Gastrocnemius medialis (tissue), 4 donors: ENCODE data around the gene MAGEA6. TPM values are rescaled to one million over a fixed set of nuclear protein-coding genes. Genes with fewer than 3 reads are reported as not detected.
"Not testable (repeated sequence)": the region's sequence is repeated elsewhere in the genome, so short reads cannot be mapped to it uniquely, and the experiment has no call there.

Source experiments
- ATAC-seq, 2 donors: fragments of 150-250 bp; one replicate each; pipeline ENCODE4 v1.9.1; 2016
- DNase-seq, 2 donors: peaks; one replicate each; pipeline ENCODE4 v3.0.0-alpha.2; 2019
- H3K27ac ChIP-seq, 4 donors: fragments of 200-600 bp; sonication (generic); 1 replicate in 1 of 4; 2 replicates in 3 of 4; pipeline ENCODE4 v1.5.1; 2016 to 2018; ENCODE audit warnings: mild to moderate bottlenecking in 2 of 4, moderate library complexity in 1 of 4
- H3K27me3 ChIP-seq, 3 donors: fragments of 200-600 bp; sonication (generic) in 2 of 3; 1 replicate in 1 of 3; 2 replicates in 2 of 3; pipeline versions ENCODE4 v1.5.1 to v1.6.0; 2016 to 2019; ENCODE audit warnings: mild to moderate bottlenecking in 1 of 3, moderate library complexity in 1 of 3
- H3K36me3 ChIP-seq, 2 donors: fragments of 200-600 bp; sonication (generic) in 1 of 2; one replicate each; pipeline ENCODE4 v1.5.1; 2017 to 2018
- H3K4me1 ChIP-seq, 2 donors: fragments of 200-600 bp; sonication (generic) in 1 of 2; one replicate each; pipeline ENCODE4 v1.5.1; 2016 to 2017; ENCODE audit warnings: mild to moderate bottlenecking in 2 of 2
- H3K4me3 ChIP-seq, 4 donors: fragments of 200-600 bp; sonication (generic) in 3 of 4; 1 replicate in 1 of 4; 2 replicates in 3 of 4; pipeline ENCODE4 v1.5.1; 2016 to 2019; ENCODE audit warnings: mild to moderate bottlenecking in 2 of 4
- H3K9me3 ChIP-seq, 3 donors: fragments of 200-600 bp; sonication (generic) in 2 of 3; 1 replicate in 1 of 3; 2 replicates in 2 of 3; pipeline ENCODE4 v1.5.1; 2016 to 2019
- CTCF ChIP-seq, 5 experiments: fragments of 450-650 bp in 3 of 5; fragments of 200-600 bp in 2 of 5; sonication (generic) in 2 of 5; IDR thresholded peaks in 4 of 5; conservative IDR thresholded peaks in 1 of 5; 1 replicate in 4 of 5; 2 replicates in 1 of 5; pipeline ENCODE4 v1.5.1; 2016 to 2019; ENCODE audit warnings: antibody characterized with exemption in 5 of 5, mild to moderate bottlenecking in 3 of 5, moderate library complexity in 3 of 5
- POLR2A ChIP-seq, 2 donors: fragments of 450-650 bp; IDR thresholded peaks; one replicate each; pipeline ENCODE4 v1.6.1; 2017; ENCODE audit warnings: antibody characterized with exemption in 2 of 2, mild to moderate bottlenecking in 2 of 2, moderate library complexity in 2 of 2
- in situ Hi-C, 4 donors: fragments of 200-750 bp; cut with MboI; loops; one replicate each; pipeline versions ENCODE4 v1.15.0 to v1.8.0; 2017; ENCODE audit warnings: low sequenced_read_pairs in 4 of 4
- intact Hi-C: fragments of 100-400 bp; cut with DNase I; formaldehyde crosslinking; loops from one replicate; pipeline ENCODE4 v1.15.1; 2023; ENCODE audit warnings: low total_unique reads
- total RNA-seq, 4 donors: library from RNA; depleted of rRNA; stranded (reverse); fragments of >200 nt; gene quantifications; one replicate each; pipeline versions ENCODE4 v1.1.0 to v1.2.3, GENCODE V29; 2016

MAGEA6 gene, protein sequence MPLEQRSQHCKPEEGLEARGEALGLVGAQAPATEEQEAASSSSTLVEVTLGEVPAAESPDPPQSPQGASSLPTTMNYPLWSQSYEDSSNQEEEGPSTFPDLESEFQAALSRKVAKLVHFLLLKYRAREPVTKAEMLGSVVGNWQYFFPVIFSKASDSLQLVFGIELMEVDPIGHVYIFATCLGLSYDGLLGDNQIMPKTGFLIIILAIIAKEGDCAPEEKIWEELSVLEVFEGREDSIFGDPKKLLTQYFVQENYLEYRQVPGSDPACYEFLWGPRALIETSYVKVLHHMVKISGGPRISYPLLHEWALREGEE
- not detected for total RNA-seq

- H3K4me3 ChIP-seq, H3K4me1 ChIP-seq, in situ Hi-C loops, H3K27ac ChIP-seq, intact Hi-C loops, H3K36me3 ChIP-seq, H3K9me3 ChIP-seq, H3K27me3 ChIP-seq, ATAC-seq, DNase-seq: not testable (repeated sequence)
These were observed at the start of gene MAGEA6 for GRCh38 chrX:152769549-152770289. TSS of gene MAGEA6 (minus strand) at chrX:152769689. CDS start at chrX:152767650, 2,039 bp downstream.

DNA sequence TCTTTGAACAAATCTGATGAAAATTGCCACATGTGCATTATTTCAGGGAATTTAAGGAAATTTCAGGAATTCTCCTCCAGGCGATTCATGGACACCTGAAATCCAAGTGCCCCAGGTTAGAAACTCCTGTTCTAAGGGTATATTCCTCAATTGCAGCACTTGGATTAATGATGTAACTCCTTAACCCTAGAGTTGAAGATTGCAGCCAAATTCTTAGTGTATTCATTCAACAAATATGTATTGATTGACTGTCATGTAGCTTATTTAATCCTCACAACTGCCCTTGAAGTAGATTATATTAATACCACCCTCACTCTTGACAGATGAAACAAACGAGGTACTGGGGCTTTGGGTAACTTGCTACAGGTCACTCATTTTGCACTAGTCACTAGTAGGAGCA is 49.8 kb upstream of the MAGEA6 start:
- ATAC-seq (no peak), DNase-seq (no peak)
- Histone ChIP-seq H3K4me1 (no peaks in the 10 kb centered on the region), H3K4me3 (no peak overlapping the region), H3K36me3 (no peaks in the 10 kb centered on the region), H3K9me3 (no peaks in the 10 kb centered on the region), H3K27me3 (no peaks in the 10 kb centered on the region), H3K27ac (no peak overlapping the region)
- TF ChIP-seq CTCF (IDR thresholded peaks at IDR 0.05 in 4 of 5, conservative IDR thresholded peaks at IDR 0.05 in 1 of 5): no peak
- no peak for TF ChIP-seq POLR2A (IDR thresholded peaks at IDR 0.05)
- in situ Hi-C loops: loop anchor here in 1 of 4 donors (25.0 kb wide), 1 partner anchor 1057 kb away; no protein-coding TSS in a partner anchor
- intact Hi-C loops: loop anchor here (10.0 kb wide), 1 partner anchor 1064 kb away; no protein-coding TSS in a partner anchor

GRCh38 chrX:152818356-152818755 is 48.9 kb upstream of the MAGEA6 start:
- Histone ChIP-seq H3K27ac (no peak overlapping the region), H3K4me3 (no peak overlapping the region), H3K27me3 (no peaks in the 10 kb centered on the region), H3K36me3 (no peaks in the 10 kb centered on the region), H3K4me1 (no peaks in the 10 kb centered on the region), H3K9me3 (no peaks in the 10 kb centered on the region)
- intact Hi-C loops: loop anchor here (10.0 kb wide), 1 partner anchor 1064 kb away; no protein-coding TSS in a partner anchor
- no peak for ATAC-seq
- no peak for DNase-seq
- in situ Hi-C loops: loop anchor here in 1 of 4 donors (25.0 kb wide), 1 partner anchor 1056 kb away; no protein-coding TSS in a partner anchor
- TF ChIP-seq POLR2A (IDR thresholded peaks at IDR 0.05) (no peak), CTCF (IDR thresholded peaks at IDR 0.05 in 4 of 5, conservative IDR thresholded peaks at IDR 0.05 in 1 of 5) (no peak)

DNA sequence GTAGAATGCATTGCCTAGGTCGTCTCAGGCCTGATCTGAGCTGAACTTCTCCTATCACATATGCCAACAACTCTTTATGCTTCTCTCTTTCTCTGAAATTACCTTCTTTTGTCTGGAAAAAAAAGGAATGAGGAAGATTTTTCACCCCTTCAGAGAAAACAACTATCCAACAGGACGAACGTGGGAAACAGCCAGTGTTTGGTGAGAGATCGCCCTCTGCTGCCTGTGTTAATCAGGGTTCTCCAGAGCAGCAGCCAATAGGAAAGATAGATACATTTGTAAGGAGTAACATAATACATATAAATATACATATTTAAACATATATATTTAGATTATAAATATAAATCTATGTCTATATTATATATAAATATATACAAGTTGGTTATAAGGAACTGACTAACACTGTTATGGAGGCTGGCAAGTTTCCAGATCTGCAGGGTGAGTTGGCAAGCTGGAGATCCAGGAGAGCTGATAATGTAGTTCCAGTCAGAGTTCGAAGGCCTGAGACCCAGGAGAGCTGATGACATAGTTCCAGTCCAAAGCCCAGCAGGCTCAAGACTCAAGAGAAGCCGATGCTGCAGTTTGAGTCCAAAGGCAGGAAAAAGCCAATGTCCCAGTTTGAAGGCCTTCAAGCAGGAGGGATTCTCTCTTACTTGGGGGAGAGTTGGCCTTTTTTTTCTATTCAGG is 47.7 kb upstream of the MAGEA6 start:
- intact Hi-C loops (loop anchor here (10.0 kb wide), 1 partner anchor 1062 kb away; no protein-coding TSS in a partner anchor), in situ Hi-C loops (loop anchor here in 1 of 4 donors (25.0 kb wide), 1 partner anchor 1055 kb away; no protein-coding TSS in a partner anchor)
- Histone ChIP-seq H3K9me3 (no peaks in the 10 kb centered on the region), H3K4me1 (no peaks in the 10 kb centered on the region), H3K36me3 (no peaks in the 10 kb centered on the region), H3K27me3 (no peaks in the 10 kb centered on the region), H3K27ac (no peak overlapping the region), H3K4me3 (no peak overlapping the region)
- DNase-seq (no peak), ATAC-seq (no peak)
- no peak for TF ChIP-seq CTCF (IDR thresholded peaks at IDR 0.05 in 4 of 5, conservative IDR thresholded peaks at IDR 0.05 in 1 of 5)
- no peak for TF ChIP-seq POLR2A (IDR thresholded peaks at IDR 0.05)
